Heart left ventricle (tissue), 16 donors: ENCODE data around the gene MYO1H. TPM values are rescaled to one million over a fixed set of nuclear protein-coding genes. Genes with fewer than 3 reads are reported as not detected.

ENCODE experiments used
- ATAC-seq, 4 donors: fragments of 200-7000 bp; cut with Tn5 transposase; one replicate each; pipeline ENCODE4 v1.9.1; 2020 to 2022; ENCODE audit warnings: moderate library complexity in 4 of 4, mild to moderate bottlenecking in 3 of 4, moderate number of reproducible peaks in 1 of 4
- DNase-seq, 5 donors: peaks; one replicate each; pipeline ENCODE4 v3.0.0-alpha.2; 2020
- H3K27ac ChIP-seq, 12 donors: fragments of 200-600 bp; sonication (generic) in 4 of 12; one replicate each; pipeline versions ENCODE4 v1.5.0 to v1.8.0; 2016 to 2022; ENCODE audit warnings: mild to moderate bottlenecking in 2 of 12
- H3K27me3 ChIP-seq, 9 donors: fragments of 200-600 bp; sonication (generic) in 2 of 9; one replicate each; pipeline versions ENCODE4 v1.5.1 to v1.8.0; 2016 to 2022; ENCODE audit warnings: mild to moderate bottlenecking in 3 of 9
- H3K36me3 ChIP-seq, 9 donors: fragments of 200-600 bp; sonication (generic) in 2 of 9; one replicate each; pipeline versions ENCODE4 v1.5.0 to v1.8.0; 2018 to 2022; ENCODE audit warnings: mild to moderate bottlenecking in 2 of 9
- H3K4me1 ChIP-seq, 12 donors: fragments of 200-600 bp; sonication (generic) in 4 of 12; one replicate each; pipeline versions ENCODE4 v1.5.0 to v1.8.0; 2016 to 2022; ENCODE audit warnings: mild to moderate bottlenecking in 3 of 12
- H3K4me3 ChIP-seq, 12 donors: fragments of 200-600 bp; sonication (generic) in 4 of 12; one replicate each; pipeline versions ENCODE4 v1.5.0 to v1.8.0; 2017 to 2022; ENCODE audit warnings: mild to moderate bottlenecking in 9 of 12, moderate library complexity in 4 of 12
- H3K9me3 ChIP-seq, 12 donors: fragments of 200-600 bp; sonication (generic) in 4 of 12; one replicate each; pipeline versions ENCODE4 v1.5.0 to v1.8.0; 2016 to 2022; ENCODE audit warnings: mild to moderate bottlenecking in 1 of 12
- POLR2A ChIP-seq, 2 donors: fragments of 450-650 bp; IDR thresholded peaks; one replicate each; pipeline ENCODE4 v1.6.1; 2017; ENCODE audit warnings: antibody characterized with exemption in 2 of 2, mild to moderate bottlenecking in 2 of 2, moderate library complexity in 2 of 2
- WGBS, 4 donors: extraction: QIAGEN DNeasy Blood & Tissue Kit in 2 of 4; methylation state at CpG; one replicate each; pipeline versions ENCODE4 v1.1.5 to v1.1.7; 2013 to 2018; 5-methylcytosine and 5-hydroxymethylcytosine counted together
- intact Hi-C, 10 donors: fragments of 100-400 bp; cut with DNase I; formaldehyde crosslinking; loops; one replicate each; pipeline versions ENCODE4 v1.11.1 to v1.14.2; 2022
- polyA plus RNA-seq, 2 donors: library from polyadenylated mRNA; stranded (reverse); fragments of 200-250 nt; gene quantifications; one replicate each; pipeline ENCODE4 v1.2.3, GENCODE V29; 2013
- total RNA-seq, 9 donors: library from RNA; depleted of rRNA in 2 of 9; stranded (reverse); fragments of >200 nt in 2 of 9; fragmentation: NEBNext Ultra II Directional in 3 of 9; extraction: Animal tissue kit (Norgen Biotek cat#: 25700) in 3 of 9; gene quantifications; one replicate each; pipeline versions ENCODE4 v1.1.0 to v1.2.4, GENCODE V29; 2016 to 2023
- TF ChIP-seq, protein P1 (sequence below), 12 donors: fragments of 200-600 bp; sonication (generic) in 4 of 12; IDR thresholded peaks; one replicate each; pipeline versions ENCODE4 v1.5.0 to v1.8.0; 2018 to 2022; ENCODE audit warnings: antibody characterized with exemption in 12 of 12, mild to moderate bottlenecking in 5 of 12
- donor health status: ischemic (EF 13 %, LVEDD 7.1; RV severe dilation, severe dysfunction).
- donor health status: healthy with polysubstance abuse.
- donor health status: DM: no; HTN: yes; CAD: no.
- donor health status: DM: no; HTN: no; CAD: no.
- donor health status: ischemic (EF 25% LVEDD 6.9; RV normal size, moderate dysfunction).
- donor health status: ischemic (EF 25% LVEDD 5.7; RV mildly dilated, moderate dysfunction).
- donor health status: healthy.
- donor health status: DM: yes; HTN: yes; CAD: no.
- donor health status: ischemic (EF 35%, LVEDD 5.7; RV mildly dilated, moderate dysfunction).
- donor health status: nonischemic (EF 11% LVEDD 7.7; RV severe dilation, severe dysfunction).
- donor health status: DM: yes; HTN: yes; CAD: no.
- donor health status: PGD.
- donor health status: ischemic (EF 29% LVEDD 5.4; RV normal size, mild dysfunction).
- donor health status: nonischemic (EF 23%, LVEDD 6.1; RV moderate dilation, normal function).

The MYO1H gene
- total and polyA plus RNA-seq, 11 donors = 0.04 to 1.00 (median 0.22) TPM; not detected in 3

DNA sequence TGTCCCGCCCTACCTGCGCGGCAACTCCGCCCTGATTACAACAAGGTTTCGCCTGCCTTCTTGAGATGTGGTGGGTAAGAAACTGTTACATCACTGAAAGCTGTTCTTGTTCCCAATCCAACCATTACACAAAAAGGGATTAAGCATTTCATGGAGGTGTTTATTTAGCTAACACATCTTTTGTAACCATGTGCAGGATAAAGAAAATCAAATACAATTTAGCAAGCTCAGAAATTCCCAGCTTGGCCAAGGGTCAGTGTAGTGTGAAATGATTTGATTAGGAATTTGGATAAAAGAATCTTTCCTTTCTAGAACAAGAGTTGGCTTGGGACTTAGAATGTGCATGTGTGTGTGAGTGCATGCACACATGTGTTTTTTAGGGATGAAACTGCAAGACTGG, 44.9 kb upstream of the MYO1H start:
- no peak overlapping the region for H3K27ac ChIP-seq
- TF ChIP-seq, protein P1, sequence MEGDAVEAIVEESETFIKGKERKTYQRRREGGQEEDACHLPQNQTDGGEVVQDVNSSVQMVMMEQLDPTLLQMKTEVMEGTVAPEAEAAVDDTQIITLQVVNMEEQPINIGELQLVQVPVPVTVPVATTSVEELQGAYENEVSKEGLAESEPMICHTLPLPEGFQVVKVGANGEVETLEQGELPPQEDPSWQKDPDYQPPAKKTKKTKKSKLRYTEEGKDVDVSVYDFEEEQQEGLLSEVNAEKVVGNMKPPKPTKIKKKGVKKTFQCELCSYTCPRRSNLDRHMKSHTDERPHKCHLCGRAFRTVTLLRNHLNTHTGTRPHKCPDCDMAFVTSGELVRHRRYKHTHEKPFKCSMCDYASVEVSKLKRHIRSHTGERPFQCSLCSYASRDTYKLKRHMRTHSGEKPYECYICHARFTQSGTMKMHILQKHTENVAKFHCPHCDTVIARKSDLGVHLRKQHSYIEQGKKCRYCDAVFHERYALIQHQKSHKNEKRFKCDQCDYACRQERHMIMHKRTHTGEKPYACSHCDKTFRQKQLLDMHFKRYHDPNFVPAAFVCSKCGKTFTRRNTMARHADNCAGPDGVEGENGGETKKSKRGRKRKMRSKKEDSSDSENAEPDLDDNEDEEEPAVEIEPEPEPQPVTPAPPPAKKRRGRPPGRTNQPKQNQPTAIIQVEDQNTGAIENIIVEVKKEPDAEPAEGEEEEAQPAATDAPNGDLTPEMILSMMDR (IDR thresholded peaks at IDR 0.05) = no peak
- no peak for TF ChIP-seq POLR2A (IDR thresholded peaks at IDR 0.05)
- WGBS, 4 donors = 66 to 92% (median 83%) methylated on average over 5 of the region's 5 CpGs
- no peaks in the 10 kb centered on the region for H3K36me3 ChIP-seq
- H3K27me3 ChIP-seq = peaks cover under 1 to 47% (median 24%) of the 10 kb centered on the region in 9 donors
- no peak overlapping the region for H3K4me3 ChIP-seq
- ATAC-seq = no peak
- DNase-seq = no peak
- no peaks in the 10 kb centered on the region for H3K4me1 ChIP-seq
- intact Hi-C loops = no loop called here
- H3K9me3 ChIP-seq = no peaks in the 10 kb centered on the region

DNA sequence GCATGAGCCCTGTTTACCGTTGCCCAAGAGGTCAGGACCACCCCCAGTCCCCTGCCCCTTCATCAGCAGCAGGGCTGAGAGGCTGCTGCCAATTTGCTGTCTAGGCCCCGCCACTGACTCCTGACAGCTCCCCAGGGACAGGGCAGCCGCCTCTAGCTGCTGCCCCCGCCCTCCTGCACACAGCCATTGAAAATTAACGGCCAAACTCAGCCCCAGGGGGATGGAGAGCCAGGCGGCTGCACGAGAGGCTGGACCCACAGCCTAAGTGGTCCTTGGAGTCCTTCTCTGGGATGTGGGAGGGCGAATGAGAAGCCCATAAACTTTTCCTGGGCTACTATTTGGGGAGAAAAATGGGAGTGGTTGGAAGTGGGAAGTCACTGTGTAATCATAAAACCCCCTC, 43.2 kb upstream of the MYO1H start:
- DNase-seq = no peak

DNA sequence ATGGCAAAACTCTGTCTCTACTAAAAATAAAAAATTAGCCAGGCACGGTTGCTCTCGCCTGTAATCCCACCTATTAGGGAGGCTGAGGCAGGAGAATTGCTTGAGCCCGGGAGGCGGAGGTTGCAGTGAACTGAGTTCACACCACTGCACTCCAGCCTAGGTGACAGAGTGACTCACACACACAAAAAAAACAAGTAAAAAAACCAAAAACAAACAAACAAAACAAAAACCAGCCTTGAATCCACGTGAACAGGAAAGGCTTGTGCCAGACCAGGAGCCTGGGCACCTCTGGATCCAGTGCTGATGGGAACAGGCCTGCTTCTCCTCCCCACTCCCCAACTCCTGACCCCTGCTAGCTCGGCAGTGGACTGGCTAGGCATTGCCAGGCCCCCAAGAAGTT, 42.2 kb upstream of the MYO1H start:
- intact Hi-C loops = no loop called here
- Histone ChIP-seq H3K4me3 (no peak overlapping the region), H3K27me3 (peaks cover 16 to 71% (median 41%) of the 10 kb centered on the region in 9 donors), H3K4me1 (peaks cover 0 to 19% (median 13%) of the 10 kb centered on the region in 12 donors), H3K36me3 (no peaks in the 10 kb centered on the region), H3K9me3 (no peaks in the 10 kb centered on the region), H3K27ac (no peak overlapping the region)
- DNase-seq (no peak), ATAC-seq (no peak)
- 73 to 79% (median 75%) methylated on average over 6 of the region's 6 CpGs for WGBS, 4 donors
- no peak for TF ChIP-seq POLR2A (IDR thresholded peaks at IDR 0.05)
- TF ChIP-seq, protein P1 (IDR thresholded peaks at IDR 0.05) = no peak

More for the DNA sequence above, 43.2 kb upstream of the MYO1H start:
- H3K27ac ChIP-seq = no peak overlapping the region
- intact Hi-C loops = no loop called here
- H3K4me1 ChIP-seq = peaks cover 0 to 10% (median 8%) of the 10 kb centered on the region in 12 donors
- TF ChIP-seq, protein P1 (IDR thresholded peaks at IDR 0.05) = no peak
- TF ChIP-seq POLR2A (IDR thresholded peaks at IDR 0.05) = no peak
- no peaks in the 10 kb centered on the region for H3K36me3 ChIP-seq
- peaks cover 10 to 64% (median 40%) of the 10 kb centered on the region in 9 donors for H3K27me3 ChIP-seq
- 40 to 47% (median 46%) methylated on average over 3 to 8 of the region's 8 CpGs for WGBS, 4 donors
- no peak overlapping the region for H3K4me3 ChIP-seq
- no peaks in the 10 kb centered on the region for H3K9me3 ChIP-seq
- no peak for ATAC-seq

DNA sequence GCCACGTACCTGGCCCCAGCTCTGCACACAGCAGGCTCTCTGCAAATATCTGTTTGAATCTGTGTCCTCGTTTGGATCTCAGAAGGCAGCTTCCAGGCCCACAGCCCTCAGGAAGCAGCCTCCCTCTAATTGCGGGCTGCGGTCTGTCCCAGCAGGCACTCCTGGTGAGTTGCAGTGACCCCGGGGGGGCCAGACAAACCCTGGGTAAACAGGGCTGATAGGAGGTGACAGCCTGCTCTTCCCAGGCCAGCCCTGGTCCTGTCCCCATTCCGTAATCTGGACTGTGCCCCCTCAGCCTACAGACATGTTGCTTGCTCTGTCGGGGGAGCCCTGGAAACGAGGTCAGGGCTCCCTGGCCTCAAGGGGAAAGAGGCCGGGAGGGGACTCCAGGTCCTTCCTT, 40.6 kb upstream of the MYO1H start:
- ATAC-seq = no peak
- 58 to 65% (median 63%) methylated on average over 9 of the region's 9 CpGs for WGBS, 4 donors
- intact Hi-C loops = no loop called here
- no peak for DNase-seq
- peaks cover 0 to 22% (median 14%) of the 10 kb centered on the region in 12 donors for H3K4me1 ChIP-seq
- H3K27me3 ChIP-seq = peaks cover 16 to 84% (median 41%) of the 10 kb centered on the region in 9 donors
- TF ChIP-seq, protein P1 (IDR thresholded peaks at IDR 0.05) = no peak
- TF ChIP-seq POLR2A (IDR thresholded peaks at IDR 0.05) = no peak
- H3K9me3 ChIP-seq = no peaks in the 10 kb centered on the region
- no peak overlapping the region for H3K27ac ChIP-seq
- no peak overlapping the region for H3K4me3 ChIP-seq
- no peaks in the 10 kb centered on the region for H3K36me3 ChIP-seq
